Progenitor cell of endocrine pancreas (in vitro differentiated cells): ENCODE results near the gene STAC3. TPM values are rescaled to one million over a fixed set of nuclear protein-coding genes. Genes with fewer than 3 reads are reported as not detected.

ENCODE experiments used
- DNase-seq: peaks from one replicate; pipeline ENCODE4 v3.0.0; 2021; ENCODE audit warnings: low spot score; ENCODE audit not compliant: unreplicated experiment
- H3K27ac Mint-ChIP-seq: 2 replicates; pipeline ENCODE4 v1.8.0; 2021; ENCODE audit warnings: mild to moderate bottlenecking, moderate library complexity, mixed read lengths
- H3K27me3 Mint-ChIP-seq: 2 replicates; pipeline ENCODE4 v1.8.0; 2021; ENCODE audit warnings: mixed read lengths
- H3K36me3 Mint-ChIP-seq: 2 replicates; pipeline ENCODE4 v1.8.0; 2022; ENCODE audit warnings: mixed read lengths; ENCODE audit not compliant: insufficient read depth
- H3K4me1 Mint-ChIP-seq: 2 replicates; pipeline ENCODE4 v1.8.0; 2021; ENCODE audit warnings: low read depth, mixed read lengths
- H3K4me3 Mint-ChIP-seq: 2 replicates; pipeline ENCODE4 v1.8.0; 2021; ENCODE audit warnings: low read depth, mild to moderate bottlenecking, moderate library complexity, mixed read lengths
- H3K9me3 Mint-ChIP-seq: 2 replicates; pipeline ENCODE4 v1.8.0; 2021; ENCODE audit warnings: low read depth, mixed read lengths
- total RNA-seq: library from RNA; stranded (reverse); gene quantifications from 2 replicates; pipeline ENCODE4 v1.2.1, GENCODE V29; 2021
- TF ChIP-seq, protein P1 (sequence below): fragments of 200-600 bp; sonication (generic); IDR thresholded peaks from one replicate; pipeline ENCODE4 v1.5.0; 2021; ENCODE audit warnings: antibody characterized with exemption, mild to moderate bottlenecking; ENCODE audit not compliant: unreplicated experiment

The STAC3 gene
- total RNA-seq, 1 donor from 2014 or later: 6.0 TPM

DNA sequence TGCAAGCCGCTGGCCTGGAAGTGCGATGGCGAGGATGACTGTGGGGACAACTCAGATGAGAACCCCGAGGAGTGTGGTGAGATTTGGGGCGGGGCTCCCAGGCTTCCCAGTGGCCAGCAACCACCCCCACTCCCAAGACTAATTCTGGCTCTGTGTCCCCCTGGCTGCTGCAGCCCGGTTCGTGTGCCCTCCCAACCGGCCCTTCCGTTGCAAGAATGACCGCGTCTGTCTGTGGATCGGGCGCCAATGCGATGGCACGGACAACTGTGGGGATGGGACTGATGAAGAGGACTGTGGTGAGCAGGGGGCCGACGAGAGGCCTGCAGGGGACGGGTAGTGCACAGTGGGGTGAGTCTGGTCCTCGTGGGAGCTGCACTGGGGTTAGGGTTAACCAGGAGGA lies 46.5 kb downstream of the STAC3 start:
- DNase-seq: no peak
- Mint-ChIP-seq H3K9me3 (no peaks in the 10 kb centered on the region), H3K27ac (no peak overlapping the region), H3K27me3 (no peaks in the 10 kb centered on the region), H3K4me1 (no peaks in the 10 kb centered on the region), H3K36me3 (peaks cover 18% of the 10 kb centered on the region), H3K4me3 (no peak overlapping the region)
- TF ChIP-seq, protein P1, sequence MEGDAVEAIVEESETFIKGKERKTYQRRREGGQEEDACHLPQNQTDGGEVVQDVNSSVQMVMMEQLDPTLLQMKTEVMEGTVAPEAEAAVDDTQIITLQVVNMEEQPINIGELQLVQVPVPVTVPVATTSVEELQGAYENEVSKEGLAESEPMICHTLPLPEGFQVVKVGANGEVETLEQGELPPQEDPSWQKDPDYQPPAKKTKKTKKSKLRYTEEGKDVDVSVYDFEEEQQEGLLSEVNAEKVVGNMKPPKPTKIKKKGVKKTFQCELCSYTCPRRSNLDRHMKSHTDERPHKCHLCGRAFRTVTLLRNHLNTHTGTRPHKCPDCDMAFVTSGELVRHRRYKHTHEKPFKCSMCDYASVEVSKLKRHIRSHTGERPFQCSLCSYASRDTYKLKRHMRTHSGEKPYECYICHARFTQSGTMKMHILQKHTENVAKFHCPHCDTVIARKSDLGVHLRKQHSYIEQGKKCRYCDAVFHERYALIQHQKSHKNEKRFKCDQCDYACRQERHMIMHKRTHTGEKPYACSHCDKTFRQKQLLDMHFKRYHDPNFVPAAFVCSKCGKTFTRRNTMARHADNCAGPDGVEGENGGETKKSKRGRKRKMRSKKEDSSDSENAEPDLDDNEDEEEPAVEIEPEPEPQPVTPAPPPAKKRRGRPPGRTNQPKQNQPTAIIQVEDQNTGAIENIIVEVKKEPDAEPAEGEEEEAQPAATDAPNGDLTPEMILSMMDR: no peak

DNA sequence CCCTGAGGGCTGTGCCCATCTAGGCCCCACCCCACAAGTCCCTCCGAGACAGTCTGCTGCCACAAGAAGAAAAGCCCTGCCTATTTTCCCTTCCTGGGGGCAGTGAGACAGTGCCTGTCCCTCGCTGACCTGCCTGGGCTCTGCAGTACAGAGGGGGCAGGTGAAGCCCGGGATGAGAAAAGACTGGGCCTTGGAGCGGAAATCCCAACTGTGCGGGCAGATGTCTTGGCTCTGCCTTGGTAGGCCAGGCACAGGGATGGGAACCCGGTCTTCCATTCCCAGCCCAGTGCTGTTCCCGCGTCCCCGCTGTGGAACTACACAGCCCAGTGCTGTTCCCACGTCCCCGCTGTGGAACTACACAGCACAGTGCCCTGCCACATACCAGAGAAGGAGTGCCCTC lies 47.2 kb downstream of the STAC3 start:
- H3K36me3 Mint-ChIP-seq: peaks cover 16% of the 10 kb centered on the region
- TF ChIP-seq, protein P1: no peak
- no peaks in the 10 kb centered on the region for H3K9me3 Mint-ChIP-seq
- DNase-seq: no peak
- no peak overlapping the region for H3K27ac Mint-ChIP-seq
- no peaks in the 10 kb centered on the region for H3K27me3 Mint-ChIP-seq
- no peak overlapping the region for H3K4me3 Mint-ChIP-seq
- no peaks in the 10 kb centered on the region for H3K4me1 Mint-ChIP-seq

DNA sequence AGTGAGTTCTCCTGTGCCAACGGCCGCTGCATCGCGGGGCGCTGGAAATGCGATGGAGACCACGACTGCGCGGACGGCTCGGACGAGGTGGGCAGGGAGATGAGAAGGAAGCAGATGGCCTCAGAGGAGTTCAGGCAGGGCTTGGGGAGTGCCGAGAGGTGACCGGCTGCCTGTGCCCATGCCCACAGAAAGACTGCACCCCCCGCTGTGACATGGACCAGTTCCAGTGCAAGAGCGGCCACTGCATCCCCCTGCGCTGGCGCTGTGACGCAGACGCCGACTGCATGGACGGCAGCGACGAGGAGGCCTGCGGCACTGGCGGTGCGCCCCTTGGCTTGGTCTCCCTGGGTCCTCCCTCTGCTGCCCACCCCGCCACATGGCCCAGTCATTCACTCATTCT lies 47.8 kb downstream of the STAC3 start:
- no peak overlapping the region for H3K4me3 Mint-ChIP-seq
- TF ChIP-seq, protein P1: no peak
- H3K27me3 Mint-ChIP-seq: no peaks in the 10 kb centered on the region
- H3K36me3 Mint-ChIP-seq: peaks cover 16% of the 10 kb centered on the region
- no peaks in the 10 kb centered on the region for H3K9me3 Mint-ChIP-seq
- H3K27ac Mint-ChIP-seq: no peak overlapping the region
- H3K4me1 Mint-ChIP-seq: no peaks in the 10 kb centered on the region
- DNase-seq: no peak

DNA sequence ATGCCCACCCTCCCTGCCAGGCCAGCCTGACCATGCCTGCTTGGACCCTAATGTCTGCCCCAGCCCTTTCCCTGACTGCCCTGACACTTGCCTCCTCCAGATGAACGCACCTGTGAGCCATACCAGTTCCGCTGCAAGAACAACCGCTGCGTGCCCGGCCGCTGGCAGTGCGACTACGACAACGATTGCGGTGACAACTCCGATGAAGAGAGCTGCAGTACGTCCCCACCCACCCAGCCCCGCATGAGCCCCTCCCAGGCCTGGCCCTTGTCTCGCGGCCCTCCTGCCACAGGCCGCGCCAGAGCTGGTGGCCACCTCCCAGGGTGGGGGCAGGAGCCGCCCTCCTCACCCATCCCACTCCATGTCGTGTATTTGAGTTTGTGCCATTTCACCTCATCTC lies 48.7 kb downstream of the STAC3 start:
- TF ChIP-seq, protein P1: no peak
- no peaks in the 10 kb centered on the region for H3K27me3 Mint-ChIP-seq
- peaks cover 12% of the 10 kb centered on the region for H3K36me3 Mint-ChIP-seq
- DNase-seq: no peak
- H3K9me3 Mint-ChIP-seq: no peaks in the 10 kb centered on the region
- H3K4me3 Mint-ChIP-seq: no peak overlapping the region
- no peak overlapping the region for H3K27ac Mint-ChIP-seq
- no peaks in the 10 kb centered on the region for H3K4me1 Mint-ChIP-seq

DNA sequence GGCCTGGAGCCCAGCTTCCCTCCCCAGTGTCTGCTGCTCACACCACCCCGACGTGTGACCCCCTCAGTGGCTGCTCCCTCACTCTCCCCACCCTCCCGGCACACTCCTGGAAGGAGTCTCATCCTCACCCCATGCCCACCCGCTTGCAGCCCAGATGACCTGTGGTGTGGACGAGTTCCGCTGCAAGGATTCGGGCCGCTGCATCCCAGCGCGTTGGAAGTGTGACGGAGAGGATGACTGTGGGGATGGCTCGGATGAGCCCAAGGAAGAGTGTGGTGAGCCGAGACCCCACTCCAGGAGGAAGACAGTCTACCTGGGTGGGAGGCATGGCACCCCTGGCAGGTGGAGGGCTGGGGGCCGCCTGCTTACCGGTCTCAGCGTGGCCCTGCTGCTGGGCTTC lies 49.4 kb downstream of the STAC3 start:
- H3K9me3 Mint-ChIP-seq: no peaks in the 10 kb centered on the region
- TF ChIP-seq, protein P1: no peak
- no peaks in the 10 kb centered on the region for H3K4me1 Mint-ChIP-seq
- DNase-seq: no peak
- no peak overlapping the region for H3K4me3 Mint-ChIP-seq
- H3K27me3 Mint-ChIP-seq: no peaks in the 10 kb centered on the region
- no peak overlapping the region for H3K27ac Mint-ChIP-seq
- H3K36me3 Mint-ChIP-seq: peaks cover 12% of the 10 kb centered on the region
